Upper lobe of right lung (tissue), 1 donor: ENCODE data around the gene ZBTB46. TPM values are rescaled to one million over a fixed set of nuclear protein-coding genes. Genes with fewer than 3 reads are reported as not detected.
A peak's percentile ranks its signal among the peaks of the same experiment; 100 is the strongest.

Source experiments
- ATAC-seq: fragments of 200-7000 bp; cut with Tn5 transposase; one replicate; pipeline ENCODE4 v1.9.1; 2020; ENCODE audit warnings: mild to moderate bottlenecking, moderate library complexity
- DNase-seq: peaks from one replicate; pipeline ENCODE4 v3.0.0-alpha.2; 2020
- H3K27ac ChIP-seq: fragments of 200-600 bp; one replicate; pipeline ENCODE4 v1.8.0; 2022
- H3K27me3 ChIP-seq: fragments of 200-600 bp; one replicate; pipeline ENCODE4 v1.8.0; 2022; ENCODE audit warnings: mild to moderate bottlenecking
- H3K36me3 ChIP-seq: fragments of 200-600 bp; one replicate; pipeline ENCODE4 v1.8.0; 2022
- H3K4me1 ChIP-seq: fragments of 200-600 bp; one replicate; pipeline ENCODE4 v1.8.0; 2022
- H3K4me3 ChIP-seq: fragments of 200-600 bp; one replicate; pipeline ENCODE4 v1.8.0; 2022; ENCODE audit warnings: mild to moderate bottlenecking
- H3K9me3 ChIP-seq: fragments of 200-600 bp; one replicate; pipeline ENCODE4 v1.8.0; 2022
- intact Hi-C: fragments of 100-400 bp; cut with DNase I; formaldehyde crosslinking; loops from one replicate; pipeline ENCODE4 v1.11.0; 2022
- total RNA-seq: library from RNA; stranded (reverse); fragmentation: NEBNext Ultra II Directional; extraction: Animal tissue kit (Norgen Biotek cat#: 25700); gene quantifications from one replicate; pipeline ENCODE4 v1.2.1, GENCODE V29; 2021
- TF ChIP-seq, protein P1 (sequence below): fragments of 200-600 bp; IDR thresholded peaks from one replicate; pipeline ENCODE4 v1.8.0; 2022; ENCODE audit warnings: antibody characterized with exemption
- donor health status: DM: no; HTN: yes; CAD: no; lungs with severe emphysema.

ZBTB46 gene
- total RNA-seq, 1 donor from 2014 or later, result 19.7 TPM

DNA sequence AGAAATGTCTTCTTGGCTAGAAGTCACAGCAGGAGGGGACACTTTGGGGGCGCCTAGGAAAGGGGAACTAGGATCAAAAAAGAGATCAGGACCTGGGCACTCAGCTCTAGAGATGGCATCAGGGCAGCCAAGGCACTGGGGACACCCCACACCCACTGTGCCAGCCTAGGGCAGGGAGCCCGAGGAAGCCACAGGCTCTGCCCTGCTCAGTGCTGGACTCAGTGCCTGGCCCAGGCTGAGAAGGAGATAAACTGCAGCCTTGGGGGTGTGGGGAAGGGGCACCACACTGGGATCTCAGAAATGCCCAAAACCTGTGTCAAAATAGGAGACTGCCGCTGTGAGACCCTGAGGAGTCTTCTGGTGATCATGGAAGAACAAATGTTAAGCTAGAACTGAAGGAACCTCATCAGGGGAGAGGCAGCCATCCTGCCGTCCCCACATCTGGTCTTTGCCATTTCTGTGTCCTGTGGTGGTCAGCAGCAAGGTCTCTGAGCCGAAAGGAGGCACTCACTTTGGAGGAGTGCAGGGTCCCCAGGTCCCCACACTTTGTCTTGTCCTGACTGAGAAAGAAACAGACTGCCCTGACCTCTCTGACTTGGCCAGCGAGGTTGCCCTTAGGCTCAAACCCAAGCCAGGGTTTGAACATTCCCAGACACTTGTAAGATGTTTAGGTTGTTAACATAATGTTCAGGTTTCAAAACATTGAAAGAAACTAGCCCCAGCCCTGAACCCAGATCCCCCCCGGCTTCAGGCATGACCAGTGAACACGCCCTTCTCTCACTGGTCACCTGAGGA is 125.6 kb downstream of the ZBTB46 start:
- no peak overlapping the region for H3K27ac ChIP-seq
- peaks cover 47% of the 10 kb centered on the region for H3K36me3 ChIP-seq
- TF ChIP-seq, protein P1, sequence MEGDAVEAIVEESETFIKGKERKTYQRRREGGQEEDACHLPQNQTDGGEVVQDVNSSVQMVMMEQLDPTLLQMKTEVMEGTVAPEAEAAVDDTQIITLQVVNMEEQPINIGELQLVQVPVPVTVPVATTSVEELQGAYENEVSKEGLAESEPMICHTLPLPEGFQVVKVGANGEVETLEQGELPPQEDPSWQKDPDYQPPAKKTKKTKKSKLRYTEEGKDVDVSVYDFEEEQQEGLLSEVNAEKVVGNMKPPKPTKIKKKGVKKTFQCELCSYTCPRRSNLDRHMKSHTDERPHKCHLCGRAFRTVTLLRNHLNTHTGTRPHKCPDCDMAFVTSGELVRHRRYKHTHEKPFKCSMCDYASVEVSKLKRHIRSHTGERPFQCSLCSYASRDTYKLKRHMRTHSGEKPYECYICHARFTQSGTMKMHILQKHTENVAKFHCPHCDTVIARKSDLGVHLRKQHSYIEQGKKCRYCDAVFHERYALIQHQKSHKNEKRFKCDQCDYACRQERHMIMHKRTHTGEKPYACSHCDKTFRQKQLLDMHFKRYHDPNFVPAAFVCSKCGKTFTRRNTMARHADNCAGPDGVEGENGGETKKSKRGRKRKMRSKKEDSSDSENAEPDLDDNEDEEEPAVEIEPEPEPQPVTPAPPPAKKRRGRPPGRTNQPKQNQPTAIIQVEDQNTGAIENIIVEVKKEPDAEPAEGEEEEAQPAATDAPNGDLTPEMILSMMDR, result no peak
- H3K4me1 ChIP-seq, result peaks cover 24% of the 10 kb centered on the region
- intact Hi-C loops, result no loop called here
- no peaks in the 10 kb centered on the region for H3K27me3 ChIP-seq
- H3K9me3 ChIP-seq, result no peaks in the 10 kb centered on the region
- H3K4me3 ChIP-seq, result no peak overlapping the region
- ATAC-seq, result no peak
- DNase-seq, result no peak

DNA sequence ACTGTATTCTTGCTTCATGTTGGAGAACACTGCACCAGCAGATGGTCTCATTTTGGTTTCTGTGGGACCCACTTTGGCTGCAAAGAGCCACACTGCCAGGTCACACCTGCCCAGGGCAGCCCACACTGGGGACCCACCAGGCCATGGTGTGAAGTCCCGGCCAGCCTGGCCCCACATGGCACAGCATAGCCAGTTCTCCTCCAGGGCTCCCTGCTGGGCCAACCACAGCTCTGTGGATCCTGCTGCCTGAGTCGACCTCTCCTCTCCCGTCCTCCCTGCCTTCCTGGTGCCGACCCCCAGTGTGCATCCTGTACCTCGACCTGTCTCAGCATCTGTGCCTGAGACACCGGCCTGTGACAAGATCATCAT is 126.3 kb downstream of the ZBTB46 start:
- no peak overlapping the region for H3K4me3 ChIP-seq
- no peaks in the 10 kb centered on the region for H3K27me3 ChIP-seq
- TF ChIP-seq, protein P1, result no peak
- ATAC-seq (no peak), DNase-seq (no peak)
- H3K9me3 ChIP-seq, result no peaks in the 10 kb centered on the region
- intact Hi-C loops, result no loop called here
- peaks cover 24% of the 10 kb centered on the region for H3K4me1 ChIP-seq
- peaks cover 40% of the 10 kb centered on the region for H3K36me3 ChIP-seq
- no peak overlapping the region for H3K27ac ChIP-seq

DNA sequence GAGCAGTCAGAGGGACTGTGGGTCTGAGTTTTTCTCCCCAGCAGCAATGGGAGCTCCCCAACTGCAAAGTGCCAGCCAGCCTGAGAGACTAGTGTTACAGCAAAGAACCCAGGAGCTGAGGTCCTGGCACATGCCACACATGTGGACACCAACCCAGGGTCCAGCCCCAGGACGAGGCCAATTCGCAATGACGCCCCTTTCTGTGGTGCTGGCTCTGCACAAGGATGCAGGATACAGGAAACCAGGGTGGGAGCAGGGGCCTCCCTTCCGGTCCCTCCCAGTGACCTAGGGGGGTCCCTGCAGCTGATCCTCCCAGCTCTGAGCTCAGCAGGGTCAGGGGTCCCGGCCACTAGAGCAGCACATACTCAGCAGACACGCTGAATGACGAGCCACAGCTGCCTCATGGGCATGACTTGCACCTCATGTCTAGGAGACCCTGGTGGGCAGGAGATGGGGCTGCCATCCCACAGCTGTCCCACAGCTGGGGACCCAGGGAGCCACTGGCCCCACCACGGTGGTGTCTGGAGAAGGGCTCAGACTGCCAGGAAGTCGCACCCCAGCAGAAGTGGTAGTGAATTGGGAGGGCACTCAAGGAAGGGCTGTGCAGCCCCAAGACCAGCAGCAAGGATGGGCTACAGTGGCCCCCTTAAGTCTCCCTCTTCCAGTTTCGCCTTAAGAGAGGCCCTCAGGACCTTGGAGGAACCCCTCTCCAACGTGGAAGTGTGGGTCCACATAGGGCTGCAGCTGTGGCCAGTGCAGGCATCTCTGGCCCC is 126.9 kb downstream of the ZBTB46 start:
- peak; percentile 60 for DNase-seq
- H3K4me3 ChIP-seq, result no peak overlapping the region
- no peaks in the 10 kb centered on the region for H3K9me3 ChIP-seq
- TF ChIP-seq, protein P1, result no peak
- no peak for ATAC-seq
- no peak overlapping the region for H3K27ac ChIP-seq
- no peaks in the 10 kb centered on the region for H3K27me3 ChIP-seq
- intact Hi-C loops, result no loop called here
- H3K4me1 ChIP-seq, result peaks cover 19% of the 10 kb centered on the region
- peaks cover 34% of the 10 kb centered on the region for H3K36me3 ChIP-seq

DNA sequence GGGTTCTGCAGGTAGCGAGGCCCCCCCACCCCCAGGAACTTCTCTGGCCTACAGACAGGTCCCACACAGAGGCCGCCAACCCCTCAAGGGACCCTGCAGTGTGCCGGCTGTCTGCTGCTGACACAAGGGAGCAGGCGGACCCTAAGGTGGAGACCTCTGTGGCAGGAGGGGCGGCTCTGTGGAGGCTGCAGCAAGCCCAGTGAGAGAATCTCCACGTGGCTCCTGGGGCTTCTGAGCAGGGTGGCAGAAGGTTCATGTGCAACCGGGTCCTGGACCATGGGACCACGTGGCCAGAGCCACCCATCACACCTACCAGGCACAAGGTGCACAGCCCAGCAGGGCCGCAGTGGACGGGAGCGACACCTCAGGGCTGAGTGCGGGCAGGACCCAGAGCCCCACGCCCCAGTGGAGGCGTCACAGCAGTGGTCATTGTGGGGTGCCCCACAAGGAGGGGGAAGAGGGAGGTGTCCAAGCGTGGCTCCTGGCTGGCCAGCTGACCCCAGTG is 127.5 kb downstream of the ZBTB46 start:
- DNase-seq (peak; percentile 64), ATAC-seq (no peak)
- intact Hi-C loops, result no loop called here
- H3K4me3 ChIP-seq, result no peak overlapping the region
- TF ChIP-seq, protein P1, result no peak
- H3K27ac ChIP-seq, result no peak overlapping the region
- peaks cover 32% of the 10 kb centered on the region for H3K36me3 ChIP-seq
- no peaks in the 10 kb centered on the region for H3K27me3 ChIP-seq
- H3K9me3 ChIP-seq, result no peaks in the 10 kb centered on the region
- H3K4me1 ChIP-seq, result peaks cover 12% of the 10 kb centered on the region

DNA sequence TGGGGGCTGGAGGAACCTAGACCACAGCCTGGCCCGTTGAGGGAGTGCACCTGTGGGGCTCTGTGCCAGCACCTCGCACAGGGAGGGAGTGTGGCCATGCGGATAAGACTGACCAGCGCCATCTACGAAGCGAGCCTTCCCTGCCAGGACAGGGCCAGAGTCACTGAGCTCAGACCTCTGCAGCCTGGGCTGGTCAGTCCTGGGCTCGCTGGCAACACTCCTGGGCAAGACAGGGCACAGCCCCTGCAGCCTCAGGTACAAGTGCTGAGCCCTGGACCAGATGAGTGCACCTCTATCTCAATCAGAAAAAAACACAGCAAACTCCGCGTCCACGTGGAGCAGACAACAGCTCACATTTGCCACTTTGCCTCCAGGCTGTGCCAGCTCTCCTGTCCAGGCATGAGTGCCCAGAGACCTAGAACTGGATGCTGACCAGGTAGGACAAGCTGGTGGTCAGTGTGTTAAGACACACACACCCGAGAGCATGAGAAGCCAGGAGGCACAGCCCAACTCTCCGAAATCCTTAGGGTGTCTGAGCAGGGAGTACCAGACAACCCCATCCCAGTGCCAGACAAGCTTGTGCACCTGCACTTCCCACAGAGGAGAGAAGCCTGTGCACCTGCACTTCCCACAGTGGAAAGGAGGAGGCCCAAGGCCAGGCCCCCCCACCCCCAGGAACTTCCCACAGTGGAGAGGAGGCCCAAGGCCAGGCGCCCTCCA is 128.2 kb downstream of the ZBTB46 start:
- TF ChIP-seq, protein P1, result no peak
- no peak overlapping the region for H3K27ac ChIP-seq
- DNase-seq, result peak; percentile 59
- peaks cover 11% of the 10 kb centered on the region for H3K4me1 ChIP-seq
- intact Hi-C loops, result no loop called here
- H3K36me3 ChIP-seq, result peaks cover 32% of the 10 kb centered on the region
- H3K27me3 ChIP-seq, result no peaks in the 10 kb centered on the region
- ATAC-seq, result no peak
- no peak overlapping the region for H3K4me3 ChIP-seq
- no peaks in the 10 kb centered on the region for H3K9me3 ChIP-seq
